ENCODE measurements around the gene RAB6A.
A peak's percentile ranks its signal among the peaks of the same experiment; 100 is the strongest.

RAB6A gene

DNA sequence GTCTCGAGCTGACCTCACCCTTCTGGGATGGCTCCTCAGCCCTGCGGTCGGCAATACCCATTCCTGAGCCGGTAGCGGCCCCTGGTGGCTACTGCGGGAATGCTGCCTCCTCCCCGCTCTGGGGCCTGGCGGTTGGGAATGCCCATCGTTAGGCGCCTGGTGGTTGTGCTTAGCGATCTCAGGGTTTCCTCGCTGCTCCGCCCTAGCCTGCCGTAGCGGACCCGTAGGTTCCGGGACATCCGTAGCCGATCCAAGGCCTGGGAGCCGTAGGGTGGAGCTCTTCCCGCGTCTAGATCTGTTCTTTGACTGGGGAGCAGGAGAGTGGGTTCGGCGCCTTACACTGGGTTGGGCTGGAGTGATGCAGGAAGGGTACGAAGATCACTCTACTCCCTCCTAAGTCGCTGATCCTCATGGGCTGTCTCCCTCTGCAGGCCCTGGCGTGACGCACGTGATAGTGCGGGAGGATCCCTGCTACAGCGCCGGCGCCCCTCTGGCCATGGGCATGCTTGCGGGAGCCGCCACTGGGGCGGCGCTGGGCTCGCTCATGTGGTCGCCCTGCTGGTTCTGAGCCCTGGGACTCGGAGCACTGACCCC lies 99.7 kb downstream of the RAB6A start:
- H3K79me2 ChIP-seq (ENCODE audit: insufficient read depth, low read depth): no peaks in the 10 kb centered on the region
- H3K27me3 ChIP-seq (ENCODE audit: insufficient read depth, low read depth): no peaks in the 10 kb centered on the region
- TF ChIP-seq, protein P1, sequence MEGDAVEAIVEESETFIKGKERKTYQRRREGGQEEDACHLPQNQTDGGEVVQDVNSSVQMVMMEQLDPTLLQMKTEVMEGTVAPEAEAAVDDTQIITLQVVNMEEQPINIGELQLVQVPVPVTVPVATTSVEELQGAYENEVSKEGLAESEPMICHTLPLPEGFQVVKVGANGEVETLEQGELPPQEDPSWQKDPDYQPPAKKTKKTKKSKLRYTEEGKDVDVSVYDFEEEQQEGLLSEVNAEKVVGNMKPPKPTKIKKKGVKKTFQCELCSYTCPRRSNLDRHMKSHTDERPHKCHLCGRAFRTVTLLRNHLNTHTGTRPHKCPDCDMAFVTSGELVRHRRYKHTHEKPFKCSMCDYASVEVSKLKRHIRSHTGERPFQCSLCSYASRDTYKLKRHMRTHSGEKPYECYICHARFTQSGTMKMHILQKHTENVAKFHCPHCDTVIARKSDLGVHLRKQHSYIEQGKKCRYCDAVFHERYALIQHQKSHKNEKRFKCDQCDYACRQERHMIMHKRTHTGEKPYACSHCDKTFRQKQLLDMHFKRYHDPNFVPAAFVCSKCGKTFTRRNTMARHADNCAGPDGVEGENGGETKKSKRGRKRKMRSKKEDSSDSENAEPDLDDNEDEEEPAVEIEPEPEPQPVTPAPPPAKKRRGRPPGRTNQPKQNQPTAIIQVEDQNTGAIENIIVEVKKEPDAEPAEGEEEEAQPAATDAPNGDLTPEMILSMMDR (conservative IDR thresholded peaks at IDR 0.05; ENCODE audit: low read depth, low read length): peak; percentile 88
- no peak overlapping the region for H3K4me3 ChIP-seq (IDR thresholded peaks at IDR 0.05; ENCODE audit: insufficient read depth, low read depth, low read length)
- H3K9ac ChIP-seq: no peak overlapping the region
- peak overlapping the region; percentile 67 for H2AFZ ChIP-seq (ENCODE audit: low read depth)
- H3K4me2 ChIP-seq: peak overlapping the region; percentile 71
- H3K36me3 ChIP-seq (ENCODE audit: insufficient read depth): no peaks in the 10 kb centered on the region
- H3K27ac ChIP-seq: no peak overlapping the region
- peaks cover 6% of the 10 kb centered on the region for H3K4me1 ChIP-seq (ENCODE audit: low read depth, poor library complexity, severe bottlenecking)
- no peaks in the 10 kb centered on the region for H4K20me1 ChIP-seq (ENCODE audit: insufficient read depth)

DNA sequence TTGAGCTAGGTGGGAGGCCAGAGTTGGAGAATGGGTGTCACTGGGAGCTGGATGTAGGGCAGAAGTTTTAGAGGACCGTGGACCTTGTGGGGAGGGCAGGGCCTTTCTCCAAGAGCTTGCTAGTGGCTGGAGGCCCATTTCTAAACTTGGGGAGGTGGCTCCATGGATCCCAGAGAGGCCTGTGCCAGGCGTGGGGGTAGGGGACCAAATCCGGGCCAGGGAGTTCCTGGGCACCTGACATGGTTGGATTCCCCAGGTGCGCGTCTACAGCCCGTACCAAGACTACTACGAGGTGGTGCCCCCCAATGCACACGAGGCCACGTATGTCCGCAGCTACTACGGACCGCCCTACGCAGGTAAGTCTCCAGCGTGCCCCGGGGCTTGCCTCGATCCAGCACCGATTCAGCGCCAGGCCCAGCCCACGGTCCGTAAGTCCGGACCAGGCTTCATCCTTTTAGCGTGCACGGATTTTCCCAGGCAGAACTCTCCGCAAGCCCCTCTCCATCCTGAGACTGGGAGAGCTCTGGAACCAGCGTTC lies 100.3 kb downstream of the RAB6A start:
- H3K27me3 ChIP-seq (ENCODE audit: insufficient read depth, low read depth): no peaks in the 10 kb centered on the region
- H3K27ac ChIP-seq: no peak overlapping the region
- no peaks in the 10 kb centered on the region for H3K36me3 ChIP-seq (ENCODE audit: insufficient read depth)
- H3K4me1 ChIP-seq (ENCODE audit: low read depth, poor library complexity, severe bottlenecking): peaks cover 6% of the 10 kb centered on the region
- peak overlapping the region; percentile 71 for H3K4me2 ChIP-seq
- TF ChIP-seq, protein P1 (conservative IDR thresholded peaks at IDR 0.05; ENCODE audit: low read depth, low read length): no peak
- no peaks in the 10 kb centered on the region for H4K20me1 ChIP-seq (ENCODE audit: insufficient read depth)
- peak overlapping the region; percentile 67; the same call in 1 of the 2 replicates for H2AFZ ChIP-seq (ENCODE audit: low read depth)
- H3K9ac ChIP-seq: no peak overlapping the region
- H3K79me2 ChIP-seq (ENCODE audit: insufficient read depth, low read depth): no peaks in the 10 kb centered on the region
- H3K4me3 ChIP-seq (IDR thresholded peaks at IDR 0.05; ENCODE audit: insufficient read depth, low read depth, low read length): no peak overlapping the region

DNA sequence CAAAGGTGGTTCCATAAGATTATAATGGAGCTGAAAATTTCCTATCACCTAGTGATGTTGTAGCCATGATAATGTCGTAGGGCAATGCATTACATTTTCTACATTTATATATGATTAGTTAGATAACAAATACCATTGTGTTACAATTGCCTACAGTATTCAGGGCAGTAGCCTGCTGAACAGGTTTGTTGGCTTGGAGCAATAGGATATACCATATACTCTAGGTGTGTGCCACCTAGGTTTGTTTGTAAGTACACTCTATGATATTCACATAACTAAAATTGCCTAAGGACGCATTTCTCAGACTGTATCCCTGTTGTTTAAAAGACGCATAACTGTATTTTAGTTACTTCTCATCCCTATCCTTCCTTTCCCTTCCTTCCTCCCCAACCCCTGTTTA lies 100.9 kb downstream of the RAB6A start:
- Histone ChIP-seq H3K4me2 (no peak overlapping the region), H3K4me1 (ENCODE audit: low read depth, poor library complexity, severe bottlenecking) (peaks cover 6% of the 10 kb centered on the region), H3K79me2 (ENCODE audit: insufficient read depth, low read depth) (no peaks in the 10 kb centered on the region), H3K27ac (no peak overlapping the region), H2AFZ (ENCODE audit: low read depth) (no peak overlapping the region; the same call in 1 of the 2 replicates), H3K9ac (no peak overlapping the region), H3K4me3 (IDR thresholded peaks at IDR 0.05; ENCODE audit: insufficient read depth, low read depth, low read length) (no peak overlapping the region), H3K36me3 (ENCODE audit: insufficient read depth) (no peaks in the 10 kb centered on the region), H3K27me3 (ENCODE audit: insufficient read depth, low read depth) (no peaks in the 10 kb centered on the region), H4K20me1 (ENCODE audit: insufficient read depth) (no peaks in the 10 kb centered on the region)
- TF ChIP-seq, protein P1 (conservative IDR thresholded peaks at IDR 0.05; ENCODE audit: low read depth, low read length): no peak

DNA sequence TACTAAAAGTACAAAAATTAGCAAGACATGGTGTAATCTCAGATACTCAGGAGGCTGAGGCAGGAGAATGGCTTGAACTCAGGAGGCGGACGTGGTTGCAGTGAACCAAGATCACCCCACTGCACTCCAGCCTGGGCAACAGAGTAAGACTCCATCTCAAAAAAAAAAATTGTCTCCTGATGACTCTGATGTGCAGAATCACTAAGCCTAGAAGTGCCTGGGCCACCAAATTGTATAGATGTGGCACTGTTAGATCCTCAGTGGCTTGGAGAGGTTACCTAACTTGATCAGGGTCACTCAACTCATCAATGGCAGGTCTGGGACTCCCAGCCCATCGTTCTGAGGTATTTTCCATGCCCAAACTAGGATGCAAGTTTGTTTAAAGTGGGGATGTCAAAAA lies 103.9 kb downstream of the RAB6A start:
- TF ChIP-seq, protein P1 (conservative IDR thresholded peaks at IDR 0.05; ENCODE audit: low read depth, low read length): no peak
- Histone ChIP-seq H3K4me1 (ENCODE audit: low read depth, poor library complexity, severe bottlenecking) (peaks cover 6% of the 10 kb centered on the region), H3K4me3 (IDR thresholded peaks at IDR 0.05; ENCODE audit: insufficient read depth, low read depth, low read length) (no peak overlapping the region), H2AFZ (ENCODE audit: low read depth) (no peak overlapping the region), H3K9ac (no peak overlapping the region), H4K20me1 (ENCODE audit: insufficient read depth) (no peaks in the 10 kb centered on the region), H3K79me2 (ENCODE audit: insufficient read depth, low read depth) (no peaks in the 10 kb centered on the region), H3K36me3 (ENCODE audit: insufficient read depth) (no peaks in the 10 kb centered on the region), H3K27me3 (ENCODE audit: insufficient read depth, low read depth) (no peaks in the 10 kb centered on the region), H3K4me2 (no peak overlapping the region), H3K27ac (no peak overlapping the region)
